ENCODE data around the gene PITPNC1.
"Not testable (repeated sequence)": the region's sequence is repeated elsewhere in the genome, so short reads cannot be mapped to it uniquely, and the experiment has no call there.

PITPNC1 gene

GRCh38 chr17:67430515-67430914 is 53.4 kb downstream of the PITPNC1 start:
- not testable (repeated sequence) for DNase-seq (ENCODE audit: low read depth in 2 of 3, low spot score in 1 of 3)

DNA sequence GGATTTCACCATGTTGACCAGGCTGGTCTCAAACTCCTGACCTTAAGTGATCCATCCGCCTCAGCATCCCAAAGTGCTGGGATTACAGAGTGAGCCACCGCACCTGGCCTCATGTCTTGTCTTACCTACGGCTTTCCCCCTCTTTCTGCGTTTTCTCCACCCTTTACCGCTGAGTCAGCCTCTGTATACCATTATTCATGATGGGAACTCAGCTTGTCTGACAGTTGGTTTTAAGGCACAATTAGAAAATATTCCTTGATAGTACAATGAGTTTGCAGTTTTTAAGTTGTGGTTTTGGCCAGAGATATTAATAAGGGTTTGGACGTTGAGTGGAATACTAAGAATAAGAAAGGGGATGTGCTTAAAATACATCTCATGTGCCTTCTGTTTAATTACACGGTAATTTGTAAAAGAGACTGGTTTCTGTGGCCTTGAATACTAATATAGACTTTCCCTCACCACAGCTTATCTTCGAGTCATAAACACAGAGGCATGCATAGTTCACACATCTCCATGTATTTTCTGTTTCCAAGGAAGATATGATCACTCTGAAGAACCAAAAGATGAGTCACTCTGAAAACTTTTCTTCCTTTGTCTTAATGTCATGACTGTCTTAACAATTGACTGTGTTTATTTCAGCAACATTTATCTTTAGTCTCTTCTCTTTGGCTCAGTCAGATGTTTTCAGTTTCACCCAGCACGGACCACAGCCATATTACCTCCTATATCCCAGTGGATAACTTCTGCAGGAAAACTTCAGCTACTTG is 54.4 kb downstream of the PITPNC1 start:
- DNase-seq (ENCODE audit: low read depth in 2 of 3, low spot score in 1 of 3): no peak

- DNase-seq (ENCODE audit: low read depth in 2 of 3, low spot score in 1 of 3): no peak
These were observed 56.3 kb downstream of the PITPNC1 start for GRCh38 chr17:67433248-67433924.

- DNase-seq (ENCODE audit: low read depth in 2 of 3, low spot score in 1 of 3): peak in 1 of 3 donors; percentile 32
These were observed 57.0 kb downstream of the PITPNC1 start for GRCh38 chr17:67434061-67434525.

DNA sequence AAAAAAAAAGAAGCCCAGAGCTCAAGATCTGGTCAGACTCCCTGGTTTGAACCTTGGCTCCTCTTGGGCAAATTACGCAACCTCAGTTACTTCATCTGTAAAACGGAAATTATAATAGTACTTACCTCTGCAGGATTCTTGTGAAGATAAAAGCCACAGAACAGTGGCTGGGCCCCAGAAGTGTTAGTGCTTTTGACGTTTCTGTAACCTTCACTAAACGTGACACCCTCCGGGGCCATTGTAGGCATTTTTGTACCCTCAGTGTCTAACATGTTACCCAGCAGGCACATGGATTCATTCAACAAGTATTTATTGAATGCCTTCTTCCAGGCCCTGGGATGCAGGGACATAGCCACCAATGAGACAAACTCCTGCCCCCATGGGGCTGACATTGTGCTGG is 58.0 kb downstream of the PITPNC1 start:
- peak in 2 of 3 donors; percentile 35 to 37 for DNase-seq (ENCODE audit: low read depth in 2 of 3, low spot score in 1 of 3)

DNA sequence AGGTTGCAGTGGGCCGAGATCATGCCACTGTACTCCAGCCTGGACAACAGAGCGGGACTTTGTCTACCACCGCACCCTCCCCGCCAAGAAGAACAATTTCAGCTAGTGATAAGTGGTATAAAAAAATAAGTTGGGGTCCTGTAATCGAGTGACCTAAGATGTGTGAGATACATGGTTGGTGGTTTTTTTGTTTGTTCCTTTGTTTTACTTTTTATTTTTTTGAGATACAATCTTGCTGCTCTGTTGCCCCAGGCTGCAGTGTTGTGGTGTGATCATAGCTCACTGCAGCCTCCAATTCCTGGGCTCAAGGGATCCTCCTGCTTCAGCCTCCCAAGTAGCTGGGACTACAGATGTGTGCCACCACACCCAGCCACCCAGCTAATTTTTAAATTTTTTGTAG is 58.7 kb downstream of the PITPNC1 start:
- DNase-seq (ENCODE audit: low read depth in 2 of 3, low spot score in 1 of 3): no peak

DNA sequence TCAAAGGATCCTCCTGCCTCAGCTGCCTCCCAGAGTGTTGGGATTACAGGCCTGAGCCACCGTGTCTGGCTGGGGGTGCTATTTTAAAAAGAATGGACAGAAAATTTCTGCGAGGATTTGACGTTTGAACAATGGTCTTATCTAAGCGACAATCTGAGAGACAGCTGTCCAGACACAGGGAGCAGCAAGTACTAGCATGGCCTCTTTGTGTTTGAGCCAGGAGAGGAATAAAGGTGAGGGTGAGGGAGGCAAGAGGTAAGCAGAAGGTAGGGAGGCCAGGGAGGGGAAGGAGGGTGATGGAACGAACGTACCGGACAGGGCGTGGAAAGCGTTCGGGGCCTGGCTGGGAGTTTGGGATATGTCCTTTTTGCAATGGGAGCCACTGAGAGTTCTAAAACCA is 59.2 kb downstream of the PITPNC1 start:
- DNase-seq (ENCODE audit: low read depth in 2 of 3, low spot score in 1 of 3): no peak

- no peak for DNase-seq (ENCODE audit: low read depth in 2 of 3, low spot score in 1 of 3)
These were observed 61.6 kb downstream of the PITPNC1 start for GRCh38 chr17:67438667-67439066.

GRCh38 chr17:67439269-67439668 is 62.2 kb downstream of the PITPNC1 start:
- no peak for DNase-seq (ENCODE audit: low read depth in 2 of 3, low spot score in 1 of 3)

- no peak for DNase-seq (ENCODE audit: low read depth in 2 of 3, low spot score in 1 of 3)
These were observed 63.4 kb downstream of the PITPNC1 start for GRCh38 chr17:67440277-67441051.

GRCh38 chr17:67441052-67441895 is 64.2 kb downstream of the PITPNC1 start:
- peak; percentile 54 to 62 (median 59) for DNase-seq (ENCODE audit: low read depth in 2 of 3, low spot score in 1 of 3)

GRCh38 chr17:67441896-67442219 is 64.8 kb downstream of the PITPNC1 start:
- no peak for DNase-seq (ENCODE audit: low read depth in 2 of 3, low spot score in 1 of 3)

DNA sequence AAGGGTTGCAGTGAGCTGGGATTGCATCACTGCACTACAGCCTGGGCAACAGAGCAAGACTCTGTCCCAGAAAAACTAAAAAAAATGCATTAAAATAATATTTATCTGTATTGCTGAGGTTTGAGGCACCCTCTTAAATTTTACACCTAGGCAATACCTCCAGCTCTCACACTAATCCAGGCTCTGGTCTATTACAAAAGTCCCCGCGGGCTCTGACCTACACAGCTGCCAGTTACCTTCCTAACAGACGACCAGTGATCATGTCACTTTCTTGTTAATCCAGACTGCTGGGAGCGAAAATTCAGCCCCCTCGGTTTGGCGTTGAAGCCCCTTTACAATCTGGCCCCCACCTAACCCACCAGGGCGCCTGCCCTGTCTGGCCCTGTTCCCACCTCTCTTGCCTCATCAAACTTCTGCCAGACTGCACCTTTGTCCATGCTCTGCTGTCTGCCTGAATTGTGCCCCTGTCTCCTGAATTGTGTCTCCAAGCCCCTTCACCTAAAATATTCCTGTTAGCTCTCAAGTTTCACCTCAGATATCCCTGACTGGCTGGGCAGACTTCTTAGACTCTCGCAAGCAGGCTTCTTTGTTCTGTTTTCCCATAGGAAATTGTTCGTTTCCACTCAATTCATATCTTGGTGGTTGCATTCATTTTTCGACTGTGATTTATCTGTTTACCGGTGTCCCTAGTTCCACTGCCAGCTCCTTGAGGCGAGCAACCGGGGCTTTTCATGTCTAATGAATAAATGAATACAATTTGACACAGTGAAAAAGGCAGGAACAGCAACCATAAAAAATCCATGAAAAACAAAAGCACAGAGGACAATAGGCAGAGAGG is 65.9 kb downstream of the PITPNC1 start:
- no peak for DNase-seq (ENCODE audit: low read depth in 2 of 3, low spot score in 1 of 3)

DNA sequence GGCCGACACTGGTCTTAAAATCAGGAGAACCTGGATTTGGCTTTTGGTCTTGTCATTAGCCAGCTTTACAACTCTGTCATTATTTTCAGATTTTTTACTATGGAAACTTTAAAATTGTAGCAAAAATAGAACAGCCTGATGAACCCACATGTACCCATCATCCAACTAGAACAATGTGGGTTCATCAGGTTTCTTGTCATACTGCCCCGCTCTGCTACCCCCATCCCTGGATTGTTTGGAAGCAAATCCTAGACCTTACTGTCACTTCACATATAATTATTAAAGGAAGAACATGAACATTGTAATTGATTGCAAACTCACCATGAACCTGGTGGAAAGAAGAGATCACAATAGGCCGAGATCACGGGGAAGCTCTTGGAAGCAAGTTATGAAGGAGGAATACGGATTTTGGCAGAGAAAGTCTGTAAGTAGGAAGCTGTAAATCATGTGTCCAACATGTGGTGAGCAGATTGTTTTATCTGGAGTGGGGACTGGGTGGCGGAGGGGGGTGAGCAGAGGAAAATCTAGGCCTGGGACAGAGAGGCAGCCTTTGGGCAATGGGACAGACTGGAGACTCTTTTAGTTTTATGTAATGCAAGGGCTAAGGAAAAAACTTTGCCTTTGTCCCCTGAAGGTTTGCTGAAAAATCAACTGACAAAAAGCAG is 67.0 kb downstream of the PITPNC1 start:
- no peak for DNase-seq (ENCODE audit: low read depth in 2 of 3, low spot score in 1 of 3)

- no peak for DNase-seq (ENCODE audit: low read depth in 2 of 3, low spot score in 1 of 3)
These were observed 71.4 kb downstream of the PITPNC1 start for GRCh38 chr17:67448449-67448848.

- DNase-seq (ENCODE audit: low read depth in 2 of 3, low spot score in 1 of 3): no peak
These were observed 72.0 kb downstream of the PITPNC1 start for GRCh38 chr17:67449065-67449464.

DNA sequence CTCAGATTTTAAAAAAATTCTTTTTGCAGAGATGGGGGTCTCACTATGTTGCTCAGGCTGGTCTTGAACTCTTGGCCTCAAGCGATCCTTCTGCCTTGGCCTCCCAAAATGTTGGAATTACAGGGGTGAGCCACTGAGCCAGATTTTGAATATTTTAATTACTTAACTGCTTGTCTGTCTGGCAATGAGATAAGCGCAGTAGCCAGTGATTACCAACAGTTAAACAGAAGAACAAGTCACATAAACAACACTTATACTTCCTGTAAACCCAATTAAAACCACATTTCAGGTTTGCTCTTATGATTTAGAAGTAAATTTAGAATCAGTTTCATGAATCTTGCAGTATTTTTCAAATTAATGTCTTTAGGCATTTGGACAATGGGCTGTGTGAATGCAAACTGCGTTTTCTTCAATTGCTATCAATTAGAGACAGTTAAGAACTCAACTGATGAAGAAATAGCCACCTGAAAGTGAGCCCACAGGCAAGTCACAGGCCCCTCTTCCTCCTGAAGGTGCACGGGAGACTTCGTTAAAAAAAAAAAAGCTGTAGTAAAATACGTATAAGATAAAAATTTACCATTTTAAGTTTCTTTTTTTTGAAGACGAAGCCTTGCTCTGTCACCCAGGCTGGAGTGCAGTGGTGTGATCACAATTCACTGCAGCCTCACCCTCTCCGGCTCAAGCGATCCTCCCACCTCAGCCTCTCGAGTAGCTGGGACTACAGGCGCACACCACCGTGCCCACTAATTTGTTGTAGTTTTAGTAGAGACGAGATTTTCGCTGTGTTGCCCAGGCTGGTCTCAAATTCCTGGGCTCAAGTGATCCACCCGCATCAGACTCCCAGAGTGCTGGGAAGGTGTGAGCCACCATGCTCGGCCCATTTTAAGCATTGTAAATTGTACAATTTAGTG is 73.0 kb downstream of the PITPNC1 start:
- DNase-seq (ENCODE audit: low read depth in 2 of 3, low spot score in 1 of 3): no peak

All from stimulated activated CD4-positive, alpha-beta T cell treated with anti-CD3 and anti-CD28 coated beads, Interleukin-12 subunit alpha, Interleukin-12 subunit beta, amount 100 ng/mL, for 48 hours (primary cell).